NCI-H446 (cell line): Measurements from ENCODE around the gene GPC5.

ENCODE experiments used
- DNase-seq, 2 experiments: peaks; one replicate each; lab custom pipeline; 2025; lab: John Stamatoyannopoulos, UW

Gene GPC5

DNA sequence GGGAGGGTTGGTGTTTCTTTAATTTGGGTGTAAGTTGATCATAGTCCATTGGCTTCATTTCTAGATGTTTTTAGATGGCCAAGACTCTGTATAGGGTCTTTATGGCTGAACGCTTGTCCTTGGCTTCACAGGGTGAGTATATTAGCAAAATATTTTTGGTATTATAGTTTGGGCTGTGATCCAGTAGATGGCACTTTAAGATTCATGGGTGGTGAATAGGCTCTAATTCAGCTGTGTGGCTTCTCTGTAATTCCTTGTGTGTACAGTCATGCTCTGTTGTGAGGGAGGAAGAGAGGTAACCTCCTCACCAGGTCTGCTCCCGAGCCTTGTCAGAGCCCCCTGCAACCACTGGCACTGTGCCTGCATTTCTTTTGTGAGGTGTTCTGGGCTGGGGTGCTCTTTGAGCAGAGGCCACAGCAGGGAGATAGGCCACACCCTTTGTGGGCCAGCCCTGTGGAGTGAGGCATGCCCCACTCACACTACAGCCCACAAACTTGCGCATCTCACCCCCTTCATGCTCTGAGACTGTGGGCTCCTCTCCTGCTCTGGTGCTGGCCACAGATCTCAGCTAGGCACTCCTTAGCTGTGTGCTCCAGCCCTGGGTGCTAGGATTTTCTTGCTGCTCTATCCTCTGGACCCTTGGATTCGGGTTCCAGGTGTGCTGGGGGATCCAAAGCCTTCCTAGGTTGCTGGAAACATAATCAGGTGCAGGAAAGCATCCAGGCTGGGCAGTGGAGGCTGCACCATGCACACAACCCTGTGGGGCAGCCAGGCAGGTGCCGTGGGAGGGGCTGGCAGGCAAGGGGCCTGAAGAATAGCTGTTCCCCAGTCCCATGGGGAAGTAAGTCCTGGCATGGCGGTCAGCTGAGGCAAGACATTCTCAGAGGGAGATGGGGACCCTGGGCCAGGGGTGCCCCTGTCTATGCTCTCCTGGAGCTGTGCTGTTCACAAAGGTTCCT lies 193.9 kb downstream of the GPC5 start:
- no peak for DNase-seq

GRCh38 chr13:91593456-91593855 lies 195.0 kb downstream of the GPC5 start:
- no peak for DNase-seq

- no peak for DNase-seq
Observed at GRCh38 chr13:91594061-91594460, 195.6 kb downstream of the GPC5 start.

GRCh38 chr13:91595677-91596076 lies 197.3 kb downstream of the GPC5 start:
- no peak for DNase-seq

GRCh38 chr13:91596842-91597241 lies 198.4 kb downstream of the GPC5 start:
- DNase-seq = no peak

DNA sequence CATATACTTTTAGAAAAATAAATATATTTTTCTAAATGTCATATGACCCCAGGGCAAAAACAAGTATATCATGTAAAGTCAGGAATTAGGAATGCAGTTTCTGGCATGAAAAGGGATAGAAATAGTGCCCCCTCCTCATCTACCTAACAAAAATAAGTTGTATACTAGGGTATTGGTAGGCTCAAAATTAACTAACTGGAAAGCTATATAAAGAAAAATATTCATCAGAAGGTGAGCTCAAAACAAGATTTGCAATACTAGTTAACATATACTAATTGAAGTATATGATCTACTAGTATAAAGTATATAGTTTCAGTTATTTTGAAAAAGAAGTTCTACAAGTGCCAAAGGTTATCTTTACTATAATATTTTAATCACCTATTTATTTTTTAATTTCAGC lies 200.2 kb downstream of the GPC5 start:
- no peak for DNase-seq

DNA sequence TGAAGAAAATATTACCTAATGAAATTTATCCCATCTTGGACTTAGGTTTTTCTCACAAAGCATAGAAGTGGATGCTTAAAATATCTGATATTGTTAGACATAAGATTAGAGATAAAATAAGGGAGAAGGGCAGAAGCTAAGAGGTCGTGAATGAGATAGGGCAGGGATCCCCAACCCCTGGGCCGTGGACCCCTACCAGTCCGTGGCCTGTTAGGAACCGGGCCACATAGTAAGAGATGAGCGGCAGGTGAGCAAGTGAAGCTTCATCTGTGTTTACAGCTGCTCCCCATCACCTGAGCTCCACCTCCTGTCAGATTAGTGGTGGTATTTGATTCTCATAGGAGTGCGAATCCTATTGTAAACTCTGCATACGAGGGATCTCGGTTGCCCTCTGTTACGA lies 202.9 kb downstream of the GPC5 start:
- DNase-seq = no peak

GRCh38 chr13:91601807-91602206 lies 203.4 kb downstream of the GPC5 start:
- no peak for DNase-seq

DNA sequence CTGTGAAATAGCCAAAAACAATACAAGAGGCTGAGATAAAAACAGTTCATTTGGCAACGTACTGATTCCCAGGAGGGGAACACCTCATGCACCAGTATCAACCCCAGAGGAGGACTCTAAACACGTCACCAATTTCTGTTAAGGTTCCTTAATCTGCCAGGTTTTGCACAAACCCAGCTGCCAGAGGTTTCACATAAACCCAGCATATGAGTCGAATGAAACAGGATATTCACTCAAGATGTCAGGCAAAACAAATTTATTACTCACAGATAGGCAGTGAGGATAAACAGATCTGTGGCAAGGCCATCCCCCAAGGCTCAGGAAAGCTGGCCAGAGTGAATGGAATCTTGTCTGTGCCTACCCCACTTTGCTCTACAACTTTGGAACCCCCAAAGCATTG lies 210.9 kb downstream of the GPC5 start:
- peak in 1 of 2 experiments; percentile 1 for DNase-seq

DNA sequence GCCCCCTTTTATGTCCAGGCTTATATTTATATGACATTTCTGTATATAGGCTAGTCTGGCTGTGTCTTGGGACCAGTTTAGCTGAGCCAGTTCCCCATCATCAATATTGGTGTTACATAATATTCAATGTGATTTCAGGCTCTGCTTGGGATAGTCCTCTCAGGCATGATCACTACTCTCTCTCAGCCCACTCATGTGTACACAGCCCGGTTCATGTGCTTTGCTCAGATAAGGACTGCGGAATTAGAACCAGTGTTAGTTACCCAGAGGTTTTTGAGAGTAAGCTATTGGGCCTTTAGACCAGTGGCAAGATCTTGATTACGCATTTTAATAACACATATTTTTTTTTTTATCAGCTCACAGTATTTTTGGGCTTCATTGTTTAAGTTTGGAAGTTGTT lies 219.9 kb downstream of the GPC5 start:
- no peak for DNase-seq

DNA sequence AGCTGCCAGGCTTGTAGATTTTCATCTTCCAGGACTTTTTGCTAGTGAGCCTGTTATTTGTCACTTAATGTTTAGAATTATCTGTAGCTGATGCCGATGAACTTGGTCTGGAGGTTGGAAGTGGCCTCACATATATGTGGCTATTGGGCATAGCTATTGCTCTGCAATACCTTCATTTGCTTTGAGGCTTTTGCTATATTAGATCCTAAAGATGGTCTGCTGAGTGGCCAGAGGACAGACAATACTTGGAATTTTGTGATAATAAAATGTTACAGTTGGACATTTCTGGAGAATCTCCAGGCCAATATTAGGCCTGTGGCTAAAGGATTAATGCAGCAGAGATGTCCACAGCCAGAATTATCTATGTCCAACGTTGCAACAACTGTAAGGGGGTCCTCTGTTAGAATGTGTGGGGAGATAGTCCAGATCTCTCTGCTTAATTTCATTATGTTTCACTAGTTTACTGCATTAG lies 222.3 kb downstream of the GPC5 start:
- no peak for DNase-seq

- DNase-seq = no peak
Observed at GRCh38 chr13:91621161-91621560, 222.7 kb downstream of the GPC5 start.

DNA sequence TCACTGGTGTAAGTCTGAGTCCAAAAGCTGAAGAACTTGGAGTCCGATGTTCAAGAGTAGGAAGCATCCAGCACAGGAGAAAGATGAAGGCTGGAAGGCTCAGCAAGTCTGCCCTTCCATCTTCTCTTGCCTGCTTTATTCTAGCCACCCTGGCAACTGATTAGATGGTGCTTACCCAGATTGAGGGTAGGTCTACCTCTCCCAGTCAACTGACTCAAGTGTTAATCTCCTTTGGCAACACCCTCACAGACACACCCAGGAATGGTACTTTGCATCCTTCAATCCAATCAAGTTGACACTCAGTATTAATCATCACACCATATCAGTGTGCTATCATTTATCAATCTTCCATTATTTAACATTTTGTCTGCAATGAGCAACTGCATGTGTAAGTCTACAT lies 223.5 kb downstream of the GPC5 start:
- DNase-seq = no peak

DNA sequence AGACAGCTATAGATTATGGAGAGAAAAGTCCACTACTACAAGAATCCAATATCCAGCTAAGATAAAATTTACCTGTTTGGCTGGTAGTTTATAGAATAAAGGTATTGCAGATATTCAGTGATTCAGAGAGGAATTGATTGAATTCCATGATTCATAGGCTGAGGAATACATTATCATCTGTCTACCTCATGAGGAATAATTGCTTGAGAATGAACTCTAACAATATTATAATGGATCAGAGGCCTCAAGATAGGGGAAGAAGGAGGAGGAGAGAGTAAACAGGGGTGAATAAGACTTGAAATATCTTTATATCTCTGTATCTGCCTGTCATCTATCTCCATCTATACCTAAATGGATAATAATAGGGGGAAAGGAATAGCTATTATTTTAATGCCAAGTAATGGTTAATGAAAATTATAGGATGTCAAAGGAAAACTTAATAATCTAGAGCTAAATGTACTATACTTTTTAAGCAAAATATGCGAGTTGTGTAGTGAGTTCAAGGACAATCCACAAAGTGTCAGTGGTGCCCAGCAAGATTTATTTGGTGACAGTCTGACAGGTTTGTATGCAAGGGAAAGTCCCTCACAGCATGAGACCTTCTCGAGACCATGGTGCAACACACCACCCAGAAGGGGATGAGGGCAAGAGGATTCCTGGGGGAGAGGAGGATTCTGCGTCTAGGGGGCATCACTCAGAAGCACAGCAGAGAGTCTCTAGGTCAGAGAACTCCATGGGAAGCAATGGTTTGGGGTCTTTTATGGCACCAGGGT lies 224.5 kb downstream of the GPC5 start:
- no peak for DNase-seq

- DNase-seq = no peak
Observed at GRCh38 chr13:91627952-91628739, 229.7 kb downstream of the GPC5 start.

GRCh38 chr13:91630946-91631345 lies 232.5 kb downstream of the GPC5 start:
- no peak for DNase-seq

DNA sequence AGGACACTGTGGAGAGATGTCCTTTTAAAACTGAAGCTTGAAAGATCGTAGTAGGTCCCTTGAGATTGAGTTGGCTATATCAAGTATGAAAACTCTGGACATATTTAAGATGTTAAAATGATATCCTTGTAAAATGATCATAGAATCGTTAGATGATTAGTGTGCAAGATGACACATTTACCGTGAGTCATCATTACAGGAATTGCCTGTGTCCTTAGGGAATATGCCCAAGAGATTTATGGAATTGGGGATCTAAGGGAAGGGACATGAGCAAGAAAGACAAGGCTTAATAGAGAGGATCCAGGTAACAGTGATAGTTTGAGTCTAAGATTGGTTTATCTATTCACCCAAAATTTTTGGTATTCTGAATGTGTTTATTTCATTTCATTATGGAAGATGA lies 233.7 kb downstream of the GPC5 start:
- no peak for DNase-seq

GRCh38 chr13:91639330-91639729 lies 240.9 kb downstream of the GPC5 start:
- no peak for DNase-seq

DNA sequence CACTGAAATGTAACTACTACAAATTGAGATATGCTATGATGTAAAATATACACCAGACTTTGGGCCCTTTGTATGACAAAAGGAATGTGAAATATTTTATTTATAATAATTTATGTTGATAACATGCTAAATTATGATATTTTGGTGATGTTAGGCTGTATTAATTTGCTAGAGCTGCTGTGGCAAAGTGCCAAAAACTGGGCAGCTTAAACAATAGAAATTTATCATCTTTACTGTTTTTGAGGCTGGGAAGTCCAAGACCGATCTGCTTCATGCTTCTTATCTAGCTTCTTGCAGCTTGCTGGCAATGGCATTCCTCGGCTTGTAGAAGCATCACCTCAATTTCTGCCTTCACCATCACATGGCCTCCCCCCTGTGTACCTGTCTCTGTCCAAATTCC lies 245.0 kb downstream of the GPC5 start:
- DNase-seq = no peak

- no peak for DNase-seq
Observed at GRCh38 chr13:91644806-91645205, 246.4 kb downstream of the GPC5 start.

- peak; percentile 17 to 63 for DNase-seq
Observed at GRCh38 chr13:91647361-91647990, 249.1 kb downstream of the GPC5 start.

DNA sequence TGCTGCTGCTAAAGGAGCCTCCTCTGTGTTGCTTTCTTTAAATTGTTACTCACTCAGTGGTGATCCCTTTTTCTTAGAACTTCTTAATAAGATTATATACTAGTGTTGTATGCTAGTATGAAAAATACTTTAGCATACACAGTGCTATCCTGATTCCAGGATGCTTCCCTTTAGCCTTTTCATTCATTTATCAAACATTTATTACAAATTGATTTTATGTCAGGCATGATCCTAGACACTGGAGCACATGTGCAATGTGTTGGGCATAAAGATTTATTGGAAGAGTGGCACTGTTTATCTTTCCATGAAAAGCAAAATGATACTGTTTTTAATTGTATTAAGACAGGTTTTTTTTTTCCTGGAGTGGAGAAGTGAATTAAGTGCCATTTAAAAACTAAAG lies 249.6 kb downstream of the GPC5 start:
- DNase-seq = no peak
